OCI-LY7 (cell line): ENCODE measurements around the gene FN1.

Experiments
- EZH2phosphoT487 ChIP-seq: fragments of 200-600 bp; sonication (generic); IDR thresholded peaks from 2 replicates; pipeline ENCODE4 v1.6.1; 2018; ENCODE audit warnings: low read depth, borderline replicate concordance, mild to moderate bottlenecking, mixed run types, antibody characterized with exemption, low read length, moderate library complexity, mixed read lengths
- TF ChIP-seq, protein P1 (sequence below): fragments of 200-600 bp; sonication (generic); conservative IDR thresholded peaks from 2 replicates; pipeline ENCODE4 v1.5.1; 2014; ENCODE audit warnings: mild to moderate bottlenecking, antibody characterized with exemption, low read length, moderate library complexity, mixed read lengths

DNA sequence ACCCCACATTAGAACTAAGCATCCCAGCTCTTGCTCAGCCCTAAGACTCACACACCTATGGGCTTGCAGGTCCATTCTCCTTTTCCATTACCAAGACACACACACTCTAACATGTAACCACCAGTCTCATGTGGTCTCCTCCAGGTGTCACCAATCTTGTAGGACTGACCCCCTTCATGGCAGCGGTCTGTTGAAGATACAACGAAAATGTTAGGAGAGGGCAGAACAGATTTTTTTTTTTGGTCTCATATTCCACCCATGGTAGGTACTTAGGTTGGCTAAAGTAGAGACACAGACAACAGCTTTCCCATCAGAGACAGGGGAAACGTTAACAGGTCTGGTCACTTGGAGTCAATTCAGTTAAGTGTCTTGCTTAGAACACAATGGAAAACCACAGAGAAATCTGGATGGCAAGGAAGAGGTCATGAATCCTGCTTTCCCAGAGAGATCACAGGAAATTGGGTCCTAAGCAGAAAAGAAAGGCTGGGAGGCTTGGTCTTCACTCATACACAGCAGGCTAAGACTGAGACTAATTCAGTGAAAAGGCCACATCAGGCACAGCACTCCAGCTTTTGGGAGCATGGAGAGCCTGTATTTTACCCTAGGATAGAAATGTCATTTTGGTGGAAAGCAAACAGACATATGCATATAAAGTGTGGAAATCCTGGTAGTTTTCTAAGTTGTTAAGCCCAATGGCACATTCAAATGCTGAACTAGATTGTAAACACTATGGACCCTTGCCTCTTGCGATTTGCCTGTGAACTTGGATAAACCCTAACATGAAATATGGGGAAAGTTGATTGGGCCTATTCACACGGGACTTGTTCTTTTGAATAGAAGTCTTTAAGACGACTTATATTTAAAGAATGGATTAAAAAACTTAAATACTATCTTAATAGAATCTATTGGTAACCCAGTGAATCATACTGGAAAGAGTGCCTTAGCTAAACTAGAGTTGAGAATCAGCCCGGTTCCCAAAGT is 3.8 kb downstream of the FN1 start:
- TF ChIP-seq, protein P1, sequence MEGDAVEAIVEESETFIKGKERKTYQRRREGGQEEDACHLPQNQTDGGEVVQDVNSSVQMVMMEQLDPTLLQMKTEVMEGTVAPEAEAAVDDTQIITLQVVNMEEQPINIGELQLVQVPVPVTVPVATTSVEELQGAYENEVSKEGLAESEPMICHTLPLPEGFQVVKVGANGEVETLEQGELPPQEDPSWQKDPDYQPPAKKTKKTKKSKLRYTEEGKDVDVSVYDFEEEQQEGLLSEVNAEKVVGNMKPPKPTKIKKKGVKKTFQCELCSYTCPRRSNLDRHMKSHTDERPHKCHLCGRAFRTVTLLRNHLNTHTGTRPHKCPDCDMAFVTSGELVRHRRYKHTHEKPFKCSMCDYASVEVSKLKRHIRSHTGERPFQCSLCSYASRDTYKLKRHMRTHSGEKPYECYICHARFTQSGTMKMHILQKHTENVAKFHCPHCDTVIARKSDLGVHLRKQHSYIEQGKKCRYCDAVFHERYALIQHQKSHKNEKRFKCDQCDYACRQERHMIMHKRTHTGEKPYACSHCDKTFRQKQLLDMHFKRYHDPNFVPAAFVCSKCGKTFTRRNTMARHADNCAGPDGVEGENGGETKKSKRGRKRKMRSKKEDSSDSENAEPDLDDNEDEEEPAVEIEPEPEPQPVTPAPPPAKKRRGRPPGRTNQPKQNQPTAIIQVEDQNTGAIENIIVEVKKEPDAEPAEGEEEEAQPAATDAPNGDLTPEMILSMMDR: no peak
- TF ChIP-seq EZH2phosphoT487: no peak
